Measurements from ENCODE around the gene STYXL1.

STYXL1 gene

GRCh38 chr7:75963381-75963995 is 84.3 kb downstream of the STYXL1 start:
- Histone ChIP-seq H3K27me3 (no peaks in the 10 kb centered on the region), H3K36me3 (peaks cover 36% of the 10 kb centered on the region), H3K4me1 (ENCODE audit: control insufficient read depth in 1 of 2, insufficient read depth in 1 of 2, low read depth in 1 of 2, low read length in 1 of 2) (peaks cover 11% of the 10 kb centered on the region in 2 experiments), H3K27ac (no peak overlapping the region), H3K4me3 (ENCODE audit: low read depth in 1 of 2, low read length in 1 of 2) (no peak overlapping the region), H3K9me3 (no peaks in the 10 kb centered on the region)
- no peak for TF ChIP-seq CTCF (IDR thresholded peaks at IDR 0.05)

GRCh38 chr7:75962607-75963380 is 85.0 kb downstream of the STYXL1 start:
- Histone ChIP-seq H3K4me3 (ENCODE audit: low read depth in 1 of 2, low read length in 1 of 2) (no peak overlapping the region), H3K9me3 (no peaks in the 10 kb centered on the region), H3K27me3 (no peaks in the 10 kb centered on the region), H3K27ac (no peak overlapping the region), H3K4me1 (ENCODE audit: control insufficient read depth in 1 of 2, insufficient read depth in 1 of 2, low read depth in 1 of 2, low read length in 1 of 2) (peaks cover 8 to 9% of the 10 kb centered on the region in 2 experiments), H3K36me3 (peaks cover 37% of the 10 kb centered on the region)
- no peak for TF ChIP-seq CTCF (IDR thresholded peaks at IDR 0.05)

GRCh38 chr7:75961218-75961617 is 86.6 kb downstream of the STYXL1 start:
- Histone ChIP-seq H3K36me3 (peaks cover 36% of the 10 kb centered on the region), H3K9me3 (no peaks in the 10 kb centered on the region), H3K4me1 (ENCODE audit: control insufficient read depth in 1 of 2, insufficient read depth in 1 of 2, low read depth in 1 of 2, low read length in 1 of 2) (peaks cover 13 to 14% of the 10 kb centered on the region in 2 experiments), H3K4me3 (ENCODE audit: low read depth in 1 of 2, low read length in 1 of 2) (no peak overlapping the region), H3K27me3 (no peaks in the 10 kb centered on the region), H3K27ac (no peak overlapping the region)
- no peak for TF ChIP-seq CTCF (IDR thresholded peaks at IDR 0.05)

GRCh38 chr7:75960372-75960771 is 87.4 kb downstream of the STYXL1 start:
- H3K27ac ChIP-seq, result no peak overlapping the region
- H3K9me3 ChIP-seq, result no peaks in the 10 kb centered on the region
- peaks cover 15 to 17% of the 10 kb centered on the region in 2 experiments for H3K4me1 ChIP-seq (ENCODE audit: control insufficient read depth in 1 of 2, insufficient read depth in 1 of 2, low read depth in 1 of 2, low read length in 1 of 2)
- no peaks in the 10 kb centered on the region for H3K27me3 ChIP-seq
- H3K4me3 ChIP-seq (ENCODE audit: low read depth in 1 of 2, low read length in 1 of 2), result no peak overlapping the region
- TF ChIP-seq CTCF (IDR thresholded peaks at IDR 0.05), result no peak
- peaks cover 35% of the 10 kb centered on the region for H3K36me3 ChIP-seq

- H3K27me3 ChIP-seq, result no peaks in the 10 kb centered on the region
- H3K27ac ChIP-seq, result no peak overlapping the region
- H3K9me3 ChIP-seq, result no peaks in the 10 kb centered on the region
- peaks cover 34% of the 10 kb centered on the region for H3K36me3 ChIP-seq
- no peak overlapping the region for H3K4me3 ChIP-seq (ENCODE audit: low read depth in 1 of 2, low read length in 1 of 2)
- no peak for TF ChIP-seq CTCF (IDR thresholded peaks at IDR 0.05)
- peaks cover 25 to 27% of the 10 kb centered on the region in 2 experiments for H3K4me1 ChIP-seq (ENCODE audit: control insufficient read depth in 1 of 2, insufficient read depth in 1 of 2, low read depth in 1 of 2, low read length in 1 of 2)
These were observed 88.8 kb downstream of the STYXL1 start for GRCh38 chr7:75958802-75959543.
